Lower leg skin (tissue), 3 donors: ENCODE results near the gene RBFOX2.

Source experiments
- CTCF ChIP-seq, 3 donors: fragments of 450-650 bp; IDR thresholded peaks; one replicate each; pipeline ENCODE4 v1.5.1; 2016; ENCODE audit warnings: antibody characterized with exemption in 3 of 3, mild to moderate bottlenecking in 3 of 3, moderate library complexity in 2 of 3
- POLR2A ChIP-seq, 2 donors: fragments of 450-650 bp; IDR thresholded peaks; one replicate each; pipeline ENCODE4 v1.6.1; 2016 to 2017; ENCODE audit warnings: antibody characterized with exemption in 2 of 2, mild to moderate bottlenecking in 1 of 2, moderate library complexity in 1 of 2

GRCh38 chr22:35862697-35863096, 165.9 kb downstream of the RBFOX2 start:
- TF ChIP-seq CTCF (IDR thresholded peaks at IDR 0.05) (no peak), POLR2A (IDR thresholded peaks at IDR 0.05) (no peak)
